Esophagus muscularis mucosa (tissue), 4 donors: ENCODE data around the gene VAMP5. TPM values are rescaled to one million over a fixed set of nuclear protein-coding genes. Genes with fewer than 3 reads are reported as not detected.

Source experiments
- DNase-seq: peaks from one replicate; pipeline ENCODE4 v3.0.0-alpha.2; 2017; ENCODE audit errors: extremely low spot score
- H3K27ac ChIP-seq, 4 donors: fragments of 200-600 bp; sonication (generic); replicated peaks in 1 of 4; 1 replicate in 3 of 4; 2 replicates in 1 of 4; pipeline ENCODE4 v1.5.1; 2016 to 2019; ENCODE audit warnings: mild to moderate bottlenecking in 1 of 4
- H3K27me3 ChIP-seq, 4 donors: fragments of 200-600 bp; sonication (generic); one replicate each; pipeline versions ENCODE4 v1.5.1 to v1.6.0; 2016 to 2019
- H3K36me3 ChIP-seq, 4 donors: fragments of 200-600 bp; sonication (generic); one replicate each; pipeline ENCODE4 v1.5.1; 2016 to 2019
- H3K4me1 ChIP-seq, 4 donors: fragments of 200-600 bp; sonication (generic); one replicate each; pipeline ENCODE4 v1.5.1; 2016 to 2019
- H3K4me3 ChIP-seq, 4 donors: fragments of 200-600 bp; sonication (generic); 1 replicate in 2 of 4; 2 replicates in 2 of 4; pipeline ENCODE4 v1.5.1; 2016 to 2019; ENCODE audit warnings: mild to moderate bottlenecking in 4 of 4, moderate library complexity in 1 of 4
- H3K9me3 ChIP-seq, 4 donors: fragments of 200-600 bp; sonication (generic); 1 replicate in 3 of 4; 2 replicates in 1 of 4; pipeline ENCODE4 v1.5.1; 2016 to 2019
- EP300 ChIP-seq: sonication (generic); formaldehyde crosslinking; IDR thresholded peaks from one replicate; pipeline ENCODE4 v1.6.1; 2017; ENCODE audit warnings: antibody characterized with exemption
- POLR2A ChIP-seq: fragments of 450-650 bp; IDR thresholded peaks from one replicate; pipeline ENCODE4 v1.6.1; 2017; ENCODE audit warnings: antibody characterized with exemption, moderate library complexity, mild to moderate bottlenecking, low read depth
- POLR2AphosphoS5 ChIP-seq, 2 donors: sonication (generic); formaldehyde crosslinking; IDR thresholded peaks; one replicate each; pipeline ENCODE4 v1.6.1; 2017; ENCODE audit warnings: antibody characterized with exemption in 2 of 2
- WGBS: methylation state at CpG from one replicate; pipeline ENCODE4 v1.1.5; 2018; 5-methylcytosine and 5-hydroxymethylcytosine counted together
- intact Hi-C: fragments of 100-400 bp; cut with DNase I; formaldehyde crosslinking; loops from one replicate; pipeline ENCODE4 v1.15.1; 2023
- total RNA-seq, 4 donors: library from RNA; depleted of rRNA; stranded (reverse); fragments of >200 nt; gene quantifications; one replicate each; pipeline versions ENCODE4 v1.1.0 to v1.2.1, GENCODE V29; 2016
- TF ChIP-seq, protein P1 (sequence below), 3 experiments: fragments of 200-600 bp in 2 of 3; fragments of 450-650 bp in 1 of 3; sonication (generic) in 2 of 3; IDR thresholded peaks; one replicate each; pipeline ENCODE4 v1.5.1; 2017 to 2019; ENCODE audit warnings: antibody characterized with exemption in 3 of 3, mild to moderate bottlenecking in 2 of 3, moderate library complexity in 1 of 3

Gene VAMP5
- total RNA-seq, 4 donors from 2014 or later: 35.6 to 50.7 (median 42.0) TPM

DNA sequence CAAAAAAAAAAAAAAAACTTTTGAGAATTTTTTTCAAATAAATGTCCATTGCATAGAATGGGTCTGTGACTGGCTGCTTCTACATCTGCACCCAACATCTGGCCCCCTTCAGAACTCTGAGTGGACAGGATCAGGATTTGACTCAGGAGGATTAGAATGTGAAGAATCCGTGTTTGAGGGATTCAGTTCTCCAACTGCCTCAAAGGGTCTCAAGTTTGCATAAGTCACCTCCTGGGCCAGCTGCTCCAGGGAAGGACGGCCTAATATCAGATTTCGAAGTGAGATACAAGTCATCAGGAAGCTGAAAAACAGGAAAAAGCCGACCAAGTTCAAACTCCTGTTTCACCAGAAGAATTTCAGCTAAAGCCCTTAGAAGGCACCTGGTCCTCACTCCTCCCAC, 34.4 kb upstream of the VAMP5 start:
- Histone ChIP-seq H3K27me3 (no peaks in the 10 kb centered on the region), H3K27ac (peak overlapping the region in 3 of 4 donors; percentile 9 to 24 (median 13)), H3K9me3 (no peaks in the 10 kb centered on the region), H3K4me3 (no peak overlapping the region), H3K36me3 (peaks cover 46 to 90% (median 70%) of the 10 kb centered on the region in 4 donors), H3K4me1 (peaks cover 0 to 13% (median 6%) of the 10 kb centered on the region in 4 donors)
- 51% methylated on average over 4 of the region's 4 CpGs for WGBS
- DNase-seq: no peak
- TF ChIP-seq, protein P1, sequence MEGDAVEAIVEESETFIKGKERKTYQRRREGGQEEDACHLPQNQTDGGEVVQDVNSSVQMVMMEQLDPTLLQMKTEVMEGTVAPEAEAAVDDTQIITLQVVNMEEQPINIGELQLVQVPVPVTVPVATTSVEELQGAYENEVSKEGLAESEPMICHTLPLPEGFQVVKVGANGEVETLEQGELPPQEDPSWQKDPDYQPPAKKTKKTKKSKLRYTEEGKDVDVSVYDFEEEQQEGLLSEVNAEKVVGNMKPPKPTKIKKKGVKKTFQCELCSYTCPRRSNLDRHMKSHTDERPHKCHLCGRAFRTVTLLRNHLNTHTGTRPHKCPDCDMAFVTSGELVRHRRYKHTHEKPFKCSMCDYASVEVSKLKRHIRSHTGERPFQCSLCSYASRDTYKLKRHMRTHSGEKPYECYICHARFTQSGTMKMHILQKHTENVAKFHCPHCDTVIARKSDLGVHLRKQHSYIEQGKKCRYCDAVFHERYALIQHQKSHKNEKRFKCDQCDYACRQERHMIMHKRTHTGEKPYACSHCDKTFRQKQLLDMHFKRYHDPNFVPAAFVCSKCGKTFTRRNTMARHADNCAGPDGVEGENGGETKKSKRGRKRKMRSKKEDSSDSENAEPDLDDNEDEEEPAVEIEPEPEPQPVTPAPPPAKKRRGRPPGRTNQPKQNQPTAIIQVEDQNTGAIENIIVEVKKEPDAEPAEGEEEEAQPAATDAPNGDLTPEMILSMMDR (IDR thresholded peaks at IDR 0.05): no peak
- no peak for TF ChIP-seq EP300
- no peak for TF ChIP-seq POLR2AphosphoS5 (IDR thresholded peaks at IDR 0.05)
- intact Hi-C loops: loop anchor here (5.0 kb wide), 1 partner anchor 42 kb away; no protein-coding TSS in a partner anchor

DNA sequence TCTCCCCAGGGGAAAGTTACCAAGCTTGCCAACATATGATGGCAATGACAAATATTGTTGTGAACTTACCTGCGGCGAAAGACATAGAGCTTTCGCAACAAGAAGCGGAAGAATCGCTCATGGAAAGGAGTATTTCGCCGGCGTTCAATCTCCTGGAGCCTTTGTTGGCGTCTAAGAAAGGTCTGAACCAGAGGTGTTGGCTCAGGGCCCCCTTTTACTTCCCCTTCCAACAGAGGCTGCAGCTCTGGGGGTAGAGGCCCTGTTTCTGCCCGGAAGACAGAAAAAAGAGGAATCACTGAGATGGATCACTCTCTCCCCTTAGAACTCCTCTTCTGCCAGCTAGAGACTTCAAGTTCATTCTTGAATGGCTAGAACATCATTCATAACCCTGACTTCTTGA, 33.7 kb upstream of the VAMP5 start:
- TF ChIP-seq POLR2AphosphoS5 (IDR thresholded peaks at IDR 0.05) (no peak), POLR2A (no peak), EP300 (no peak)
- TF ChIP-seq, protein P1 (IDR thresholded peaks at IDR 0.05): no peak
- Histone ChIP-seq H3K4me3 (no peak overlapping the region), H3K9me3 (no peaks in the 10 kb centered on the region), H3K27ac (peak overlapping the region in 3 of 4 donors; percentile 9 to 24 (median 13)), H3K36me3 (peaks cover 46 to 90% (median 71%) of the 10 kb centered on the region in 4 donors), H3K27me3 (no peaks in the 10 kb centered on the region), H3K4me1 (peaks cover 0 to 9% (median under 1%) of the 10 kb centered on the region in 4 donors)
- DNase-seq: no peak
- WGBS: 82% methylated on average over 10 of the region's 10 CpGs
- intact Hi-C loops: no loop called here

DNA sequence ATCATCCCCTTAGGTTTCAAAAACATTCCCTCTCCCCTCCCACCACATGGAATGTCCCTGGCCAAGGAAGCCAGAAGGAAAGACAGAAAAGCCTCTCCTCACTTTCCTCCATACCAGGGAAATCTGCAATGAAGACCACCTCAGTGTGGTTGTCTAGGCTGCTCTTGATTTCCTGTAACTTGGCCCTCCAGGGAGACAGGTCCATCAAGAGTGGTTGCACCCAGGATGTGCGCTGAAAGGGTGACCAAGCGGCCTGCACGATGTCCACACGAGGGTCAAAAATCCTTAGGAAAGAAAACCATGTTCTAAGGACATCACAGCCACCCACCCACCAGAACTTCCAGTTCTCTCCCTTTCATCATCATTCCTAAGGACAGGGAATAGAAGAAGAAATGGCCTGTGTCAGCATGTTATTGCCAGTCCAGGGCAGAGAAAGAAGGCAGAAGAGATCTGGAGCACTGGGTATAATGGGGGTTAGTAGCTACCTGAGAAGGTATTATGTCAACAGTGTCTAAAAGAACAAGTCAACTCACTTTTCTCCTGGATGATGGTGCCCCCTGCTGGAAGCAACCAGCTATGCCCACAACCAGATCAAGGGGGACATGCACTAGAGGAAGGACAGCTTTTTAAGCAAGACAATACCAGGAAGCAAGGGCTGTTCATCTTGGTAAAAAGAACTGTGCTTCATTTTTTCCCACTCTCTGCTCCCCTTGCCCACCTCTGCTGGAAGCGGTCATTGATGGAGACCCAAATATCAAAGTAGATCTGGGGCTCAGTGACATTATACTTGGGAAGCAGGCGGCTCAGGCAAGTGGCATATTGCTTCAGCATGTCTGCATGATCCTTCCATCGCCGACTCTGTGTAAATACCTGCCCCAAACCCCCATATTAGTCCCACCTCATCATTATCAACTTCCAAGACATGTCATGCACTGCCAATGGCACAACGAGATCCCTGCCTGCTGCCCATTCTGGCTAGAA, 32.2 kb upstream of the VAMP5 start:
- peaks cover 0 to 9% (median 0%) of the 10 kb centered on the region in 4 donors for H3K4me1 ChIP-seq
- 69% methylated on average over 9 of the region's 9 CpGs for WGBS
- TF ChIP-seq, protein P1 (IDR thresholded peaks at IDR 0.05): peak; percentile 88 to 92 (median 92)
- no peak for TF ChIP-seq EP300
- TF ChIP-seq POLR2AphosphoS5 (IDR thresholded peaks at IDR 0.05): peak; percentile 18 to 50
- TF ChIP-seq POLR2A: no peak
- H3K36me3 ChIP-seq: peaks cover 42 to 90% (median 74%) of the 10 kb centered on the region in 4 donors
- DNase-seq: peak; percentile 95
- no peak overlapping the region for H3K4me3 ChIP-seq
- no peak overlapping the region for H3K27ac ChIP-seq
- H3K9me3 ChIP-seq: no peaks in the 10 kb centered on the region
- intact Hi-C loops: loop anchor here (1.0 kb wide), 1 partner anchor 132 kb away; no protein-coding TSS in a partner anchor
- H3K27me3 ChIP-seq: no peaks in the 10 kb centered on the region

DNA sequence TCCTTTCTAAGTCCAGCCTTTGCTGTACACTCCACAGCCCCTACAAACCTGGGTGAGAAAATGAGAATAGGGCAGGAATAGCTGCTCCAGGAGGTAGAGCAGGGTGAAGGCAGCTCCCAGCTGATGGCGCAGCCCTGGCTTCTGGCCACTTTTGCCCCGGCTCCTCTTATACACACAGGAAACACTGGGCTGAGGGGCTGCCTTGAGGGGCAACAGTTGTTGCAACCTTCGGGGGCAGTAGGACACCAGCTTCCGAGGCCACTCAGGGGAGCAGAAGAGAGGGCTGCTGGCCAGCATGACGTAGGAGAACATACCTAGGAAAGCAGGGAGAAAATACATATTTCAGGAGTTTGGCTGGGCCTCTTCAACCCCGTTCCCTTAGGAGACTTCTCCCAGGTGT, 31.0 kb upstream of the VAMP5 start:
- no peaks in the 10 kb centered on the region for H3K9me3 ChIP-seq
- TF ChIP-seq POLR2A: no peak
- TF ChIP-seq POLR2AphosphoS5 (IDR thresholded peaks at IDR 0.05): no peak
- TF ChIP-seq EP300: no peak
- TF ChIP-seq, protein P1 (IDR thresholded peaks at IDR 0.05): no peak
- H3K4me1 ChIP-seq: peaks cover 0 to 9% (median 0%) of the 10 kb centered on the region in 4 donors
- H3K4me3 ChIP-seq: no peak overlapping the region
- no peaks in the 10 kb centered on the region for H3K27me3 ChIP-seq
- no peak for DNase-seq
- 60% methylated on average over 2 of the region's 6 CpGs for WGBS
- H3K27ac ChIP-seq: no peak overlapping the region
- intact Hi-C loops: no loop called here
- peaks cover 42 to 98% (median 74%) of the 10 kb centered on the region in 4 donors for H3K36me3 ChIP-seq
